ENCODE data around the gene NTN1. TPM values are rescaled to one million over a fixed set of nuclear protein-coding genes. Genes with fewer than 3 reads are reported as not detected.

Gene NTN1
- total RNA-seq, 1 donor from 2014 or later, result 29.6 TPM

DNA sequence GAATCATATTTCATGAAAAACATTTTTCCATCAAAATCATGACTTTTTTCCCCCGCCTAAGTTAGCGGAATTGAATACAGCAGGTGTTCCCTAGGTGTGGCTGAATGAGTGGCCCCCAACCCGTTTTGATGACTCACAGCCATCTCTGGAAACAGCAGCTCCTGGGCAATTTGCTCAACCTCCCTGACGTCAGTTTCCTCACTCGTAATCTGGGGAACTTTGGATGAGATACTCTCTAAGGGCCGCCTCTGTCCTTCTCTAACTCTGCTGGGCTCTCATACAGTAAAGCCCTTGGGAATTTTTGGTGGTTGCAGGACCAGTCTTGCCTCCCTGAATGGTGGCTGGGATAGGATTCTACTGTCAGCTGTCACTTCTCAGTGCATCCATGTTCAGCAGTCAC is 11.6 kb upstream of the NTN1 start:
- H3K36me3 ChIP-seq, result no peaks in the 10 kb centered on the region
- intact Hi-C loops (cut with DNase I), result no loop called here
- no peak overlapping the region for H3K27ac ChIP-seq
- no peak overlapping the region for H3K4me3 ChIP-seq
- no peaks in the 10 kb centered on the region for H3K4me1 ChIP-seq
- TF ChIP-seq, protein P1, sequence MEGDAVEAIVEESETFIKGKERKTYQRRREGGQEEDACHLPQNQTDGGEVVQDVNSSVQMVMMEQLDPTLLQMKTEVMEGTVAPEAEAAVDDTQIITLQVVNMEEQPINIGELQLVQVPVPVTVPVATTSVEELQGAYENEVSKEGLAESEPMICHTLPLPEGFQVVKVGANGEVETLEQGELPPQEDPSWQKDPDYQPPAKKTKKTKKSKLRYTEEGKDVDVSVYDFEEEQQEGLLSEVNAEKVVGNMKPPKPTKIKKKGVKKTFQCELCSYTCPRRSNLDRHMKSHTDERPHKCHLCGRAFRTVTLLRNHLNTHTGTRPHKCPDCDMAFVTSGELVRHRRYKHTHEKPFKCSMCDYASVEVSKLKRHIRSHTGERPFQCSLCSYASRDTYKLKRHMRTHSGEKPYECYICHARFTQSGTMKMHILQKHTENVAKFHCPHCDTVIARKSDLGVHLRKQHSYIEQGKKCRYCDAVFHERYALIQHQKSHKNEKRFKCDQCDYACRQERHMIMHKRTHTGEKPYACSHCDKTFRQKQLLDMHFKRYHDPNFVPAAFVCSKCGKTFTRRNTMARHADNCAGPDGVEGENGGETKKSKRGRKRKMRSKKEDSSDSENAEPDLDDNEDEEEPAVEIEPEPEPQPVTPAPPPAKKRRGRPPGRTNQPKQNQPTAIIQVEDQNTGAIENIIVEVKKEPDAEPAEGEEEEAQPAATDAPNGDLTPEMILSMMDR (IDR thresholded peaks at IDR 0.05), result no peak
- no peaks in the 10 kb centered on the region for H3K9me3 ChIP-seq
- no peak for DNase-seq (ENCODE audit: low spot score in 2 of 2)
- no peaks in the 10 kb centered on the region for H3K27me3 ChIP-seq

DNA sequence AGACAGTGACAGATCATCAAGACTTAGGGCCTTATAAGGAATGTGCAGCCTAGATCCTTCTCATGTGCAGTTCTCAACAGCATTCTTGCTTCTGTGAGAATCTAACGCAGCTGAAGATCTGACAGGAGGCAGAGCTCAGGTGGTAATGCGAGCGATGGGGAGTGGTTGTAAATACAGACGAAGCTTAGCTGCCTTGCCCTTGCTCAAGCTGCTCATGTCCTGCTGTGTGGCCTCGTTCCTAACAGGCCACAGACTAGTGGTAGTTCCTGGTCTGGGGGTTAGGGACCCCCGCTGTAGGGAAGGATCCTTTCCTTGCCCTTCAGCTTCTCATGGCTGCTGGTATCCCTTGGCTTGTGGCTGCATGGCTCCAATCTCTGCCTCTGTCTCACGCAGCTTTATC is 10.3 kb upstream of the NTN1 start:
- no peak overlapping the region for H3K27ac ChIP-seq

DNA sequence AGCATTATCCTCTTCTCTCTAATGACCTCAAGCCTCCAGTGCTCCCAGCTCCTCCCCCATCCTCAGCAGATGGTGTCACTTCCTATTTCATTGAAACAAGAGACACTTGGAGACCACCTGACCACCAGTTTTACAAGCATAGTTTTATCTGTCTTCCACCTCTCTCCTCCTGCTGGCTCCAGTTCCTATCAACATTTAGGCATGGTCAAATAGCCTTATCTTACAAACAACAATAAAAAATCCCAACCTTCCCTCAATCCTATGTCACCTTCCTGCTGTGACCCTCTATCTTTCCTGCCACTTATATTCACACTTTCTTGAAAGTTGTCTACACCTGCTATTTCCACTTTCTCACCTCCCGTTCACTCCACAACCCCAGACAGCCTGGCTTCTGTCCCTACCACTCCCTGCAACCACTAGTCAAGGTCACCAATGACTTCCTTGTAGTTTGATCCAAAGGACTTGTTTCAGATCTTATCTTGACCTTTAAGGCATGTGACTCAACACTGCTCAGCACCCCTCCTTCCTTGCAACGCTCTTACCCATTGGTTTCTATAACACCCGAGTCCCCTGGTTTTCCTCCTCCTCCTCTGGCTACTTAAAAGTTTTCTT is 4.3 kb upstream of the NTN1 start:
- peak in 1 of 2 donors; percentile 53 for DNase-seq (ENCODE audit: low spot score in 2 of 2)
- TF ChIP-seq, protein P1 (IDR thresholded peaks at IDR 0.05), result no peak

More for the DNA sequence above, 10.3 kb upstream of the NTN1 start:
- Histone ChIP-seq H3K27me3 (no peaks in the 10 kb centered on the region), H3K4me3 (no peak overlapping the region), H3K4me1 (no peaks in the 10 kb centered on the region), H3K36me3 (no peaks in the 10 kb centered on the region), H3K9me3 (no peaks in the 10 kb centered on the region)
- TF ChIP-seq, protein P1 (IDR thresholded peaks at IDR 0.05), result no peak
- intact Hi-C loops (cut with DNase I), result no loop called here
- DNase-seq (ENCODE audit: low spot score in 2 of 2), result no peak

DNA sequence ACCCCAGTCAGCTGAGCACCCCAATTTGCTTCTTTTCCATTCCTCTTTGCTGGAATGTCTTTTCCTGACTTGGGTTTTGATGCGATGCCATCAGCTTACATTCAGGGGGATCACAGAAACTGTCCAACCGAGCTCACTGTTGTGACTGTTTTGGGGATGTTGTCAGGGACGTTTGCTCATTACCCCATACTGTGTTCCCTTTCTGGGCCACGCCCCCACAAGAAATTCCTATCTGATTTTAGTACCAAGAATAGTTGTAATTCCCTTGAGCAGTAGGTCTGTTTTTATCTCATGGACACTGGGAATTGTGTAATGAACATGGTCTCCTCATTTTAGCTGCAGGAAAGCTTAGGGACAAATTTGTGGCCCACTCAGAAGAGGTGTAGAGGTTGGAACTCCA is 2.6 kb upstream of the NTN1 start:
- Histone ChIP-seq H3K4me3 (no peak overlapping the region), H3K9me3 (no peaks in the 10 kb centered on the region), H3K27me3 (no peaks in the 10 kb centered on the region), H3K27ac (no peak overlapping the region), H3K4me1 (peaks cover 7 to 10% of the 10 kb centered on the region in 2 donors), H3K36me3 (no peaks in the 10 kb centered on the region)
- TF ChIP-seq, protein P1 (IDR thresholded peaks at IDR 0.05), result no peak
- DNase-seq (ENCODE audit: low spot score in 2 of 2), result peak in 1 of 2 donors; percentile 56
- intact Hi-C loops (cut with DNase I), result no loop called here

More for the DNA sequence above, 4.3 kb upstream of the NTN1 start:
- Histone ChIP-seq H3K27ac (no peak overlapping the region), H3K4me1 (no peaks in the 10 kb centered on the region), H3K27me3 (no peaks in the 10 kb centered on the region), H3K9me3 (no peaks in the 10 kb centered on the region), H3K36me3 (no peaks in the 10 kb centered on the region), H3K4me3 (no peak overlapping the region)
- intact Hi-C loops (cut with DNase I), result no loop called here

DNA sequence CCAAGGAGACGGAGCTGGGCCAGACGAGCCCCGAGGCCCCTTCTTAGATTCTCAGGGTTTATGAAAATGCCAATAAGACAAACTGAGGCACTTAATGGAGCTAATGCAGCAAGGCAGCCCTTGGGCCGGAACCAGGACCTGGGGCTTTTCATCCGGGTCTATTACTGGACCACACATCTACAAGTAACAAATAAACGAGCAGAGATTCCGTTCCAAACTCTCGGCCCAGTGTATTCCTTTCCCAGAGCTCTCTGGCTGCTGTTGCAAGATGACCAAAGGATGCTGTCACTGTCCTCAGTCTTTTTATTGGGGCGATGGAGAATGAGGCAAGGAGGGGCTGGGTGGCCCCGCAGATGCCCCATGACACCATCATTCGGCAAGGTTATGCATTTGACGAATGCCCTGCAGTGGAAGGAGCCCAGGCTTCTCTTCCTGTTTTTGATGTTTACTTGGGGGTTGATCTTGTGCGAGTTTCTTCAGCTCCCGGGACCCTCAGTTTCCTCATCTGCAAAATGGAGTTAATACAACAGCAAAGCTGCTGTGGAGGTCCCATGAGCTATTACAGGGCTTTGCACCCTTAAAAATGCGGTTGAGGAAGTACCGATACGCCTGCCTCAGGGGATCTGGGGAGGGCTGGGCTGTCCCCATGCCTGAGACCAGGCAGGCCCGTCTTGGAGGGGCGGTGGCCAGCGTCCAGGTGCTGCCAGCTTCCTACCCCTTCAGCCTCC is 1.1 kb upstream of the NTN1 start:
- Histone ChIP-seq H3K4me1 (peaks cover 7 to 10% of the 10 kb centered on the region in 2 donors), H3K27ac (peak overlapping the region; percentile 60 to 75), H3K27me3 (no peaks in the 10 kb centered on the region), H3K4me3 (peak overlapping the region; percentile 72 to 84), H3K9me3 (no peaks in the 10 kb centered on the region), H3K36me3 (no peaks in the 10 kb centered on the region)
- peak in 1 of 2 donors; percentile 48 for DNase-seq (ENCODE audit: low spot score in 2 of 2)
- intact Hi-C loops (cut with DNase I), result loop anchor here (5.0 kb wide), 2 partner anchors 52 to 102 kb away; no protein-coding TSS in a partner anchor
- TF ChIP-seq, protein P1 (IDR thresholded peaks at IDR 0.05), result no peak

Data from ascending aorta (tissue), 2 donors.